ENCODE data around the gene LHFPL6.

LHFPL6 gene

GRCh38 chr13:39462906-39463305, 140.1 kb downstream of the LHFPL6 start:
- DNase-seq (ENCODE audit: low spot score), result no peak

- no peak for DNase-seq (ENCODE audit: low spot score)
Observed at GRCh38 chr13:39462428-39462827, 140.6 kb downstream of the LHFPL6 start.

- no peak for DNase-seq (ENCODE audit: low spot score)
Observed at GRCh38 chr13:39461685-39462266, 141.2 kb downstream of the LHFPL6 start.

- DNase-seq (ENCODE audit: low spot score), result no peak
Observed at GRCh38 chr13:39457274-39457673, 145.7 kb downstream of the LHFPL6 start.

GRCh38 chr13:39455521-39456175, 147.3 kb downstream of the LHFPL6 start:
- DNase-seq (ENCODE audit: low spot score), result no peak

- DNase-seq (ENCODE audit: low spot score), result no peak
Observed at GRCh38 chr13:39452834-39453233, 150.2 kb downstream of the LHFPL6 start.

- DNase-seq (ENCODE audit: low spot score), result no peak
Observed at GRCh38 chr13:39452417-39452816, 150.6 kb downstream of the LHFPL6 start.

GRCh38 chr13:39451860-39452301, 151.1 kb downstream of the LHFPL6 start:
- DNase-seq (ENCODE audit: low spot score), result no peak

- DNase-seq (ENCODE audit: low spot score), result no peak
Observed at GRCh38 chr13:39451301-39451700, 151.7 kb downstream of the LHFPL6 start.

- no peak for DNase-seq (ENCODE audit: low spot score)
Observed at GRCh38 chr13:39450176-39450575, 152.8 kb downstream of the LHFPL6 start.

- DNase-seq (ENCODE audit: low spot score), result no peak
Observed at GRCh38 chr13:39448834-39449233, 154.2 kb downstream of the LHFPL6 start.

GRCh38 chr13:39446865-39447264, 156.1 kb downstream of the LHFPL6 start:
- DNase-seq (ENCODE audit: low spot score), result no peak

GRCh38 chr13:39444866-39445265, 158.1 kb downstream of the LHFPL6 start:
- DNase-seq (ENCODE audit: low spot score), result no peak

- DNase-seq (ENCODE audit: low spot score), result no peak
Observed at GRCh38 chr13:39433651-39434050, 169.3 kb downstream of the LHFPL6 start.

GRCh38 chr13:39432196-39432595, 170.8 kb downstream of the LHFPL6 start:
- no peak for DNase-seq (ENCODE audit: low spot score)

GRCh38 chr13:39422845-39423565, 180.0 kb downstream of the LHFPL6 start:
- no peak for DNase-seq (ENCODE audit: low spot score)

- DNase-seq (ENCODE audit: low spot score), result no peak
Observed at GRCh38 chr13:39419876-39420275, 183.1 kb downstream of the LHFPL6 start.

GRCh38 chr13:39419068-39419467, 183.9 kb downstream of the LHFPL6 start:
- no peak for DNase-seq (ENCODE audit: low spot score)

GRCh38 chr13:39418424-39418823, 184.6 kb downstream of the LHFPL6 start:
- no peak for DNase-seq (ENCODE audit: low spot score)

GRCh38 chr13:39417643-39418042, 185.3 kb downstream of the LHFPL6 start:
- no peak for DNase-seq (ENCODE audit: low spot score)

- no peak for DNase-seq (ENCODE audit: low spot score)
Observed at GRCh38 chr13:39417131-39417530, 185.9 kb downstream of the LHFPL6 start.

- no peak for DNase-seq (ENCODE audit: low spot score)
Observed at GRCh38 chr13:39415008-39415802, 187.8 kb downstream of the LHFPL6 start.

GRCh38 chr13:39414339-39414738, 188.7 kb downstream of the LHFPL6 start:
- DNase-seq (ENCODE audit: low spot score), result no peak
